Activated CD4-positive, alpha-beta T cell treated with anti-CD3 and anti-CD28 coated beads, Interleukin-2, amount 50 U/mL, for 1 hour (primary cell): ENCODE measurements around the gene PHF1.
A peak's percentile ranks its signal among the peaks of the same experiment; 100 is the strongest.

ENCODE experiments used
- DNase-seq: peaks from one replicate; pipeline ENCODE4 v3.0.0-alpha.2; 2020

The PHF1 gene

DNA sequence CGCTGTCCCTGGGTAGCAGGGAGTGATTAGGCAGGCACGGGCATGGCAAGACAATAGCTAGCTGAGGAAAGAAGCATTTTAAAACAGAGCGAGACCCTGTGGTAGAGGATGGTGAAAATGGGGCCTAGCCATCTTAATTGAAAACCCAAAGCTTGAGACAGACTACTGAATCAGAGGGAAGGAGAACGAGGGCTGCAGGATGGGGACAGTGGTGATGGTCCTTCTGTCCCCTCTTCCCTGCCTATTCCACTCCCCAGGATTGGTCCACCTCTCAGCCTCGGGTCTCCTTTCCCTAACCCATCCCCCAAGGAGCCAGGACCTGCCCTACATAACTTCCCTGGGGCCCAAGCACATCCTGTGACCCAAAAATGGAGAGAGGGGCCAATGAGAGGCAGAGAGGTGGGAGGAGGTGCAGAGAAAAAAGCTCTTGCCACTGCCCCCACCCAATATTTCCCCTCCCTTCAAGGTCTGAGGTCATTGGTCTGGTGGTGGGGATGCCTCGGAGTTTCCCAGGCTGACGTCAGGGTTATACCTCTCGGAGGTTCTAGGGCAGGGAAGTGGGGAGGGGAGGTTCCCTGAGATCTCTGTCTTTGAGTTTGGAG, 8.0 kb downstream of the PHF1 start:
- DNase-seq: peak; percentile 48

DNA sequence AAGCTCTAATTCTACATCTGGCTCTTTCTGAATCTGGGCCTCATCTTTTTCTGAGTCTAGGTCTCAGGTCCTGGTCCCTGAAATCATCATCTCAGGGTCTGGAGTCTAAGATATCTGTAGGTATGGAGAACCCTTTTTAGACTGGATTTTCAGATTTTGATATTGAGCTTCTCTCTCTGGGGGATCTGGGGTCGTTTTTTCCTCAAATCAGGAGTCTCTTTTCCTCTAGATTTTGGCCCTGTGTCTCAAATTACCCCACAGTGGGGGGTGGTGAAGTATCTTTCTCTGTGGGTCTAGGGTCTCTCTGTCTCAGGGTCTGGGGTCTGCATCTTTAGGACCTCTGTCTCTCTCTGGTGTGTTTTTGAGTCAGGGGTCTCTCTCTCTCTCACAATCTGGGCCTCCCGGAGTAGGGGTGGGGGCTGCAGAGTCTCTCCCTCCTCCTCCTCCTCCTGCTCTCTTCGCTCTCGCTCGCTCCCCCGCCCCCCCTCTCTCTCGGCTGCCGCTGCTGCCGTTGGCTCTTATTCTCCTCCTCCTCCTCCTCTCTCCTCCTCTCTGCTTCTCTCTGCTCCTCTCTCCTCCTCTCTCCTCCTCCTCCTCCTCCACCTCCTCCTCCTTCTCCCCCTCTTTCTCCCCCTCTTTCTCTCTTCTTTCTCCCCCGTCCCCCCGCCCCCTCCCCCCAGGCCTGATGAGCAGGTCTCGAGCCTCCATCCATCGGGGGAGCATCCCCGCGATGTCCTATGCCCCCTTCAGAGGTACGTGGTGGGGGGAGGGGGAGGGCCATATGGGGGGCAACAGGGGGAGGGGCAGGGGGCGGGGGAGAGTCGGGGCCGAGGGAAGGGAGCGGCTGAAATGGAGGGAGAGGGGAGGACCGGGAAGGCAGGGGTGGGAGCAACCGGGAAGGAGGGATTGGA, 9.0 kb downstream of the PHF1 start, which contains the start of gene SYNGAP1:
SYNGAP1 (plus strand) TSS at position 486 of the 911 bp plus-strand sequence; CDS start at position 686, 200 bp downstream.
- peak; percentile 52 for DNase-seq

DNA sequence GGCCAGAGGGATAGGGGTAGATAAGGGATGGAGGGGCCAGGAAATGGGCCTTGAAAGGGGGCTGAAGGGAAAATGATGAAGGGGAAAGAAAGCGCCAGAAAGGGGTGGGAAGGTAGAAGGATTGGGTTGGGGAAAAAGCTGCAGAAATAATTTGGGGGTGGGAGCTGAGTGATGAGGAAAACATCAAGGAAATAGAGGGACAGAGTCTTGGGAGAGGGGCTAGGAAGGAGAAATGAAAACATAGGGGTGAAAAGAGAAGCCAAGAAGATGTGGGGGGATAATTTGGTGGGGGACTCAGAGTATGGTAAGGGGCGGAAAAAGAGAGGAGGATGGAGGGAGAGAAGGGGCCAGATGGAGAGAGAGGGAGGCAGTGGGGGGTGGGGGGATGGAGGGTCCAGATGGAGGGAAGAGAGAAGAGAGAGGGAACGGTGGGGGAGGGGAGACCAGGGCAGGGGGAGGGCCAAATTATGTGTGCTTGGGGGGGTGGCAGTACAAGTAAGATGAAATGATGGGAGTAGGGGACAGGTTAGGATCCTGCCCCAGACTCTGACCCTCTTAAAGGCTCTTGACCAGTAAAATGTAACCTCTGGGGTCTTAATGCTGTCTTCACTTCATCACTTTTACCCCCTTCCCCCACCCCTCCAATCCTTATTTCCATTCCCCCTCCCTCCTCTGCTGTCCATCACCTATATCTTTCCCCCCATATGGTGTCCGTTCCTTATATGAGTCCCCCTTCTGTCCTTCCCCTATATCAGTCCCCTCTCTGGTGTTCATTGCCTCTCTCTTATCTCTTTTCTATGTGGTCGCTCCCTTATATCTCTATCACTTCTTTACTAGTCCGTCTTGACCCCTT, 9.9 kb downstream of the PHF1 start:
- DNase-seq: no peak

DNA sequence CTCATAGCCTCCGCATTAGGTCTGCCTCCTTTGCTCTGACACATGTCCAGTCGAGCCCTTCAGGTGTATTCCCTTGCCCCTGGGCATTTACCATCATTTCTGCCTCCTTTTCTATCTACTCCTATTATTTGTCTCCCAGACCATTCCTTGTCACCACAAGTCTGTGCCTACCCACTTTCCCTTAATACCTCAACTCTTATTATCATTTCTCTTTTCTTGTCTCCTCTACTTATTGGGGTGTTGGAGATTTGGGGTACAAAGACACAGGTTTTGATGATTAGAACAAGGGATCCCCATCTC, 10.5 kb downstream of the PHF1 start:
- DNase-seq: no peak

DNA sequence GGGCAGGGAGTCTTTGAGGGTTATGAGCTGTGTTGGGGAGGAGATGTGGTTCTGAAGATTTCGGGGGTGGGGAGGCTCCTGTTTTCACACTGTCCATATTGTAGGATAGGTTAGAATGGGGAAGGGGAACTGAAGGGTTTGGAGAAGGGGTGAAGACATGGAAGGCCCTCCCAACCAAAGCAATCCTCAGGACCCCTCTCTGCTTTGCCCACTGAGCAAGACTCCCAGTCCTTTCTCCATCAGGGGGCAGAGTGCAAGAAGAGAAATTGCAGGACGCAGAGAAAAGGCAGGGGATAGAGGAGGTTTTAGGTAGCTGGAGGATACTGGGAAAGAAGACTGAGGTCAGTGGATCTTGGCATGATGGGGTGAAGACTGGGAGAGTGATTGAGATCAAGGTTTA, 13.0 kb downstream of the PHF1 start:
- no peak for DNase-seq

DNA sequence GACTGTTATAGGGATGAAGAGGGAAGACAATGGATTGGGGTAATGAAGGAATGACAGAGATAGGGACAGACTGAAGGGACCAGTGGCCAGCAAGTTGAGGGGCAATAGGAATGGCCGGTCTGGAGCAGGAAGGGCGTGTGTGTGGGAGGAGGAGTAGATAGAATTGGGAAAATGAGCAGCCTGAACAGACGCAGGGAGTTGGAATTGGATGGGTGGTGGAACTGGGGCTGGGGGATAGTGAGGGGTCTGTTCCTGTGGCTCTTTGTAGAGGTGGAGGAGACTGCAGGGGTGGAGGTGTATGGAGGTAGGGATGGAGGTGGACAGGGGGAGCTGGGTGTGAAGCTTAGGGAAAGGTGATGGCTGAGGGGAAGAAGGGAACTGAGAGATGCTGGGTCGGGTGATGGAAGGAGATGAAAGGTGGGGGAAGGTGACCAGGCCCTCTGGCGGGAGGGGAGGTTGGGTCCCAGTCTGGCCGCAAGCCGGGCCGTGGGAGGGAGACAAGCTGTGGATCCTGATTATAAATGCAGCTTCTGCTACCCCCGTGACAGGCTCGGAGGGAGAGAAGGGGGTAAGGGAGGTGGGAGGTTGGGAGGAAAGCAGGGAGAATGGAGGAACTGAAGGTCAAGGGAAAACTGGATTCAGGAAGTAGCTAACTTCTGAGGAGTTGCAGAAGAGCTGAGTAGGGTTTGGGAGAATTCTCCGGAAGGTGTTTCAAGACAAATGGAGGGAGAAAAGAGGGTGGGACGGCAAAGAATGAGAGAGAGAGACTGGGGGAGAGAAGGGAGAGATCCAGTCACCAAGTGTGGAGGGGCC, 14.2 kb downstream of the PHF1 start:
- no peak for DNase-seq

DNA sequence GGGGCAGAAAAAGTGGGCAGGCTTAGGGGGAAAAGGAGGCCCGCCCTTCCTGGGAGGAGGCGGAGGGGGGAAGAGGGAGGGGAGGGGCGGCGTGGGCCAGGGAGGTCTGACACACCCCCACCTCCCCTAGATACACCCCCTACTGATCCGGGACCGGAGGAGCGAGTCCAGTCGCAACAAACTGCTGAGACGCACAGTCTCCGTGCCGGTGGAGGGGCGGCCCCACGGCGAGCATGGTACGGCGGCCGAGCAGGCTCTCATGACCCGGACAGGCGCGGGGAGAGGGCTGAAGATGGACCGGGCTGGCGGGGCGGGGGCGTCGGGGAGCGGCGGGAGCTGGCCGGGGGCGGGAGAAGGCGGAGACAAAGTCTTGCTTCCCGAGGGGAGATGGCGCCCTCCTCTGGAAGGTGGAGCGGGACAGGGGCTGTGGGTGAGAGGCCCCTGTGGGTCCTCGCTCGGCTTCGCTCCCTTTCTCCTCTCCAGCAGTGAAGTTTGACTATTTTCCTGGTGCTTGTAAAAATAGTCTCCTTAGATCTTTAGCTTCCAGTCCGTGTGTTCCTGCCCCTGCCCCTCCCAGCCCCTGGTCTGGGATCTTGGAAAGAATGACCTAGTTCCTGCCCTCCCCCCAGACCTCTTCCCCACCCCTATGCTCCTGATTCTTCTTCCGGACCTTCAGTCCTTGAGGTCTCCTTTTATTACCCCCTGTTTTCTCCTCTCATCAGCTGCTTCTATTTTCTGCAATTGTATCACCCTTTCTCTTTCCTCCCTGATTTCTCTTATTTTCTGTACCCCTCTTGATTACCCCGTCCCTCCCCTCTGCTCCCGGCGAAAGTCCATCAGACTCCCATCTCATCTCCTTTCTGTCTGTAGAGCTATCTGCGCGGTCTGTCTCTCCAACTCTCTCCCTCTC, 15.1 kb downstream of the PHF1 start:
- DNase-seq: peak; percentile 79

DNA sequence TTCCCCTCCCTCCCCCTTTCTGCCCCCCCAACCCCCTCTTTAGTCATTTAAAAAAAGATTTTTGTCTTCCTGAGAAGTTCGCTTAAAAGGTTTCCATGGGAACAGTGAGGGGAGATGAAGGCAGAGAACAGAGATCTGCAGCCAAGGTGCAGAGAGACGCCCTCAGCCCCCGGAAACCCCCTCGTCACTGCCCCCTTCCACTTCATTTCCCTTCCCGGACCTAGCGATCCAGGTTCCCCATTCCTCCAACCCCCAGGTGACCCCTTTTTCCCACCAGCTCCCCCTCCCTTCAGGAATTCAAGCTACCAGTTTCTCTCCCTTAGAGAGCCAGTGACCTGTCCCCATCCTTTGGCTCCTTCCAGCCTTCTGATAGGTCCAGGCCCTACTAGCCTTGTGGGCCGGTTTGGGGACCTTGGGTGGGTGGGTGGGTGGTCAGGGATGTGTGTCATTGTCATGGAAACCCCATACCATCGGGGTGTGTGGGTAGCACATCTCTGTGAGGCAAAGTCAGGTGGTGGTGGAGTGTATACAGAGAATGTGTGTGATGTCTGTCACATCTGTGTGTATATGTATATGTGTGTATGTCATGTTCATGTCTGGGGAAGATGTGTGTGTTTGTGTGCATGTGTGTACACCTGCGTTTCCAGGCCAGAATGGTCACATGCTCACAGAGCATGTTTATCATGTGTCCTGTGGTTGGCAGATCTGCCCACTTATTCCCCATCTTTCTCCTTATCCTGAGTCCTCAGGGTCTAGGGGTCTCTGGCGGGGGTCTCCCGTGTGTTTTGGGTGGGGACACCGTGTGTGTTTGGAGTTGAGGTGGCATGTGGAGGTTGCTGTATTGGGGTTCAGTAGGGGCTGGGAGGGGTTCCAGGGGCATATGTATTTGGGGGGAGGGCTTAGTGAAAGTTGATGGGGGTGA, 16.0 kb downstream of the PHF1 start:
- DNase-seq: no peak

DNA sequence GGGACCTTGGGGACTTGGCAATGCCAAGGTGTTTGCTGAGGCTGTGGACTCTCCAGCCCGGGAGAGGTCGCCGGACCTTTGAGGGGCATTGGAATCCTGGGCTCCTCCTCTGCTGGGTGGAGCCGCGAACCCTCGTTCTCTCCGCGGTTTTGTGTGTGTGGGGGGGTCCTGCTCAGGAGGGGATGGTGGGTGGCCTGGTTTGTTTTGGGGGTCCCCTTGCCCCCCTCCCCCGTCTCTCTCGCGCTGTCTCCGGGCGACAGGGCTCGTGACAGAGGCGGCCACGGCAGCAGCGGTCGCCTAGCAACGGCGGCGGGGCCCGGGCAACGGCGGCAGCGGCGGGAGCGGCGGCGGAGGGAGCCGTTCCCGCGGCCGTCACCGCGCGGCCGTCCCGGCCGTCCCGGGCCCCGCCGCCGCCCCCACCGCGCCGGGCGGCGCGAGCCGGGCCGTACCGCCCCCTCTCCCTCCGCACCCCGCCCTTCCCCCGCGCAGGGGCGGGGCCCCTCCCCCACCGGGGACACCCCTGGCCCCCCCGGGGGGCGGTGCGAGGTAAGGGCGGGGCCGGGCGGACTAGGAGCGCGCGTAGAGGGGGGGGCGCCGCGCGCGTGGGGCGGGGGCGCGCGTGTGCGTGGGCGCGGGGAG, 16.9 kb downstream of the PHF1 start:
- DNase-seq: peak; percentile 58

DNA sequence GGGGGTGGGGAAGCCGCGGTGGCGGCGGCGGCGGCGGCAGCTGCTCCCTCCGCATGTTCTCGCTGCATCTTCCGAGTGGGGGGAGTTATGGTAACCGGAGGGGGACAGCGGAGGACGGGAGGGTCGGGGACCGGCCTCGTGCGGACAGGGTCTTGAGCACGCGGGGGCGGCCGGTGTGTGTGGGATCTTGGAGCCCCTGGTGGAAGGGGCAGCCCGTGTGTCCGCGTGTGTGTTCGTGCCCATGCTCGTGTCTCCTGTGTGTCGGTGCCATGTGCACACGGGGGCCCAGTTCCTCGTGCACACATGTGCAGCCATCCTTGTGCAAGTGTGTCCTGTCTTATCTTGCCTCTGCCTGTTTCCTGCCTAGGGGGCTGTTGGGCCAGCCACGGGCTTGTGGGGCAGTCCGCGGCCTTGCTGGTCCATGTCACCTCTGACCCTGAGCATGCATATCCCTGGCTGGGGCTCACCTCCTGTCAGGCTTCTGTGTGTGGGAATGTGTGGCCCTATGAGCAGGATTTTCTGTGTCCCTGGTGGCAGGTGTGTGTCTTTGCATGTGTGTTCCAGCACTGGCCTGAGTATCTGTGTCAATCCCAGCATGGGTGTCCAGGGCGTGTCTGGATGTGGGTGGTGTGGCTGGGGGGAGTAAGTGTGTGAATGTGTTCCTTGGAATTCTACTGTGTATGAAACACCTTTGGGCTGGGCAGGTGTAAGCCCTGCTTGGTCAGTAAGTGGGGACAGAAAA, 17.6 kb downstream of the PHF1 start:
- DNase-seq: peak; percentile 27

DNA sequence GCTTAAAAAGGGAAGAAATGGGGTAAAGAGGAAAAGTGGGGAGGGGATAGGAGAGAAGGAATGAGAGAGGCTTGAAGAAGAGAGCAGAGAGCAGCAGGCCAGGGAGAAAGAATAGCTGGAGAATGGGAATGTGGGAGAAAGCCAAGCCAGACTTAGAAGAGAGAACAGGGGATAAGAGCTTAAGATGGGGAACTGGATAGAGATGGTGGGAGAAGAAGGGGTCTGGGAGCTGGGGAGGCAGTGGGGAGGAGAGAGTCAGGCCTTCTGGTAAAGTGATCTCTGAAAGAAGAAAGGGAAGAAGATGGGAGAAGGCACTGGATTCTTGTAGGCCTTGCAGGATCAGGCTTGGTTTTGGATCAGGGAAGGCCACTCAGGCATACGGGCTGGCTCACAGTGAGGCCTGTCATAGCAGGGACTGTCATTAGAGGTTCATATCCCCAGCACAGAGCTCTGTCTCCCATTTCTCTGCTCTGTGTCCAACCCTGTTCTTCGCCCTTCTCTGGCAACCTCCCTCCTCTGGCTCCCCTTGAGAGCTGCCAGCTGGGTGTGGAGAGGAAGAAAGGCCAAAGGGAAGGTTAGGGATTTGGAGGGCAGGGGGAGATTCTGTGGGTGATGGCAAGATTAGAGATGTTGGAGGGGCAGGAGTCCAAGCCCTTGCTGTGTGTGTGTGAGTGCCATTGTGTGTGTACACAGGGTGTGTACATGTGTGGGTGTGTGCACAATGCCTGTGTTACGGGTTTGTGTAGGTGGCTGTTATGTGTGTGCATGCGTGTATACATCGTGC, 18.3 kb downstream of the PHF1 start:
- no peak for DNase-seq

DNA sequence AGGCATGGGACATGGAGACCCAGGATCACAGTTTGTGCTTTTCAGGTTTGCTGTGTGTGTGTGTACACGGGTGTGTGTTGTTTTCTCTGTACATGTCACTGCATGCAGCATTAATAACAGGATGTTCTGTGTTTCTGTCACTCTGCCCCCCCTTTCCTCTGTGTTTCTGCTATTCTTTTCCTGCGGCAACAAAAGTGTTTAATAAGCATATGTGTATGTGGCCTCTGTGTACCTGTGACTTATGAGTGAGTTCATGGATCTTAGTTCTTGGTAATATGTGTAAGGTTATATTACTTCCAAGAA, 18.9 kb downstream of the PHF1 start:
- no peak for DNase-seq

DNA sequence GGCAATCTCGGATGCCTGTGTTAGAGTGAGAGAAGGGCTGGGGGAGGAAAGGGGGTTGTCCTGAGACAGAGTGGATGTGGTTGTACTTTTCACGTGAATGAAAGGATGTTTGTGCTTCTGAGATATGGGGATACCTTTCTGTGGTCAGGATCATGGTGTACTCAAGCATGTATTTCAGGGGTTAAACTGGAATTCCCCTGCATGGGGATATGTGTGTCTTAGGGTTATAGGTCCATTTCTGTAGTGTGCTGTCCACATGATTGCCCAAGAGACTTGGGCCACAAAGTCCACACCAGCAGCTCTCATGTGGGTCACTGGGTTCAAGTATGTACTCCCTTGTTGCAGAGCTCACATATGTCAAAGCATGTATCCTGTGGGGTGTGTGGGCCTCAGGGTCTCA, 19.5 kb downstream of the PHF1 start:
- DNase-seq: no peak

DNA sequence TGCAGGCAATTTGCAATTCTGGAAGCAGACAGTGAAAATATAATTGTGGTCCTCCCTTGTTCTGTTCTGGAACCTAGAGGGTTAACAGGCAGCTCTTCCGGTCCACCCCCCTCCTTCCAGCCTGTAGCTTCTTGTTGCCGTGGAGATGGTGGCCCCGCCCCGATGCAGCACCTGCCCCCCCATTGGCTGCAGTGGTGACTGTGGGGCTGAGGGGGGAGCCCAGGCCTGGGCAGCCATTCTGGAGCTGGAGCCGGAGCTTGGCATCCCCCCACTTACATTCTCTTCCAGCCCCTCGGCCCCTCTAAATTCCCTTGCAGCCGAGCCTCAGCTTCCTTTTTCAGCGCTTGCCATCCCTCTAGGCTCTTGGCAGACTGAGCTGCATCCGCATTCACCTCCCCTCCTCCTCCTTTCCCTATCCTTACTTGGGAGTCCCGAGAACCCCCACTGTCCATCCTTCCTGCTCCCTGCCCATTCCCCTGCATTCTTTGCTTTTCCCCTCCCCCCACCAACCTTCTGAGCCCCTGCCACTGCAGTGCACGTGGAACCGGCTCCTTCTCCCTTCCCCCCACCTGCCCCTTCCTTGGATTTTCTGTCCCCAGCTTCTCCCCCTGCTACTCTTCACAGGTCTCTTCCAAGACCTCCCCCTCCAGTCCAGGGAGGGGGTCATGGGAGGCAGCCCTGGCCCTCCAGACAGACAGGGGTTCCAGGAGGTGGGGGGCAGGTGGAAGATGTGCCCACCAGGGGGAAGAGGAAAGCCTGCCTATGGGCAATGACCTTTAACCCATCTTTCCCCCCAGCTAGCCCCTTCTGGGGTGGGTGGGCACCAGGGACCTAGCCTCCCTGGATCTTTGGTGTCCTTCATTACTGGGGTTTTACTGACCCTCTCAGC, 20.4 kb downstream of the PHF1 start:
- DNase-seq: peak; percentile 83

DNA sequence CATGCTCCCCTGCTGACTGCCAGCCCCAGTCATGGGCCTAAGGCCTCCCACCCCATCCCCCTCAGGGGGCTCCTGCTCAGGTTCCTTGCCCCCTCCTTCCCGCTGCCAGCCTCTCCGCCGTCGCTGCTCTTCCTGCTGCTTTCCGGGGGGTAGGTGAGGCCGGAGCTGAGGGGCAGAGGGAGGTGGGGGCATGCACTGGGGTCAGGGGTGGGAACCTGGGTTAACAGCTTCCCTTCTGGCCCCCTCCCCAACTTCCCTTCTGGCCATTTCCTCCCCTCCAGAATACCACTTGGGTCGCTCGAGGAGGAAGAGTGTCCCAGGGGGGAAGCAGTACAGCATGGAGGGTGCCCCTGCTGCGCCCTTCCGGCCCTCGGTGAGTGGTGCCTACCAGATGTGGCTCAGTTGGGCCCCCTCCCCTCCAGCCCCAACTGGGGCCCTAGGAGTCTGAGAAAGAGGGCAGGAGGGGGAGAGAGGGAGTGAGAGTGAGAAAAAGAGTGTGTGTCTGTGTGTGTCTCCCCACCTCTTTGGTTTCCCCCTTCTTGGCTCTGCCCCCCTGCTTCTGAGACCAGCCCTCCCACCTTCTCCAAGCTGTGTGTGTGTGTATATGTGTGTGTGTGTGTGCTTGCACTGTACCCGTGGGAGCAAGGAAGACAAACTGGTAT, 21.2 kb downstream of the PHF1 start:
- DNase-seq: no peak

DNA sequence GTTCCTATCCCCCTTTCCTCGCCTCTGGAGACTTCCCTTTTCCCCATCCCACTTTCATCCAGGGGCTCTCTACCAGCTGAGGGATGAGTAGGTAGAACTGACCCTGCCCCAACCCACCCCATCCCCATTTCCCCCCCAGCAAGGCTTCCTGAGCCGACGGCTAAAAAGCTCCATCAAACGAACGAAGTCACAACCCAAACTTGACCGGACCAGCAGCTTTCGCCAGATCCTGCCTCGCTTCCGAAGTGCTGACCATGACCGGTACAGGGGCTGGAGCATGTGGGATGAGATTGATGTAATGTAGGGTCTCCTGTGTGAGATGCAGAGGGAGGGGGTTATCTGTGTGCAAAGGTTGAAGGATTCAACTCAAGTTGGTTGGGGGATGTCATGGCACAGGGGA, 21.7 kb downstream of the PHF1 start:
- no peak for DNase-seq

DNA sequence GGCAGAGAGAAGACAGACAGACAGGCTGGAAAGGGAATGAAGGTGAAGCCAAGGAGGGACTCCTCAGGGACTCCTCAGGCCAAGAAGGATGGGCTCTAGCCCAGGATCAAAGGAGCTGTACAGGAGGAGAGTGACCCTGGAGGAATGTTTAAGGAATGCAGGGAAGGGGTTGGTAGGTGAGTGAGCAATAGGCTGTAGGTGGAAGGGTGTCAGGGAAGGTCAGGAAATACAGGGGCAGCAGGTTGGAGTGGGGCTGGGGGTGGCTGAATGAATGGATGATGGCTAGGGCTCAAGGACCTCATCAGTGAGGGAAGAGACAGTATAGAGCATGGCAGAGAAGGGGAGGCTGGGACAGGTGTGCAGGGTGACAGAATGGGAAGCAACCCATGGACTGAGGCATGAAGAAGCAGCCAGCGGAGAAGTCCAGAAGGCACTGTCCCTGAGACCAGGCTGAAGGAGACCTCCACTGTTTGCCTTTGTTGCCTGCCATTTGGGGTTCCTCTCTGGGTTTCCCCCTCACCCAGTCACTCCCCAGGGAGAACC, 22.3 kb downstream of the PHF1 start:
- DNase-seq: no peak
